Kidney glomerular epithelial cell (primary cell): ENCODE results near the gene PDS5B.

ENCODE experiments used
- DNase-seq: peaks from one replicate; lab custom pipeline; 2025; lab: John Stamatoyannopoulos, UW

The PDS5B gene

DNA sequence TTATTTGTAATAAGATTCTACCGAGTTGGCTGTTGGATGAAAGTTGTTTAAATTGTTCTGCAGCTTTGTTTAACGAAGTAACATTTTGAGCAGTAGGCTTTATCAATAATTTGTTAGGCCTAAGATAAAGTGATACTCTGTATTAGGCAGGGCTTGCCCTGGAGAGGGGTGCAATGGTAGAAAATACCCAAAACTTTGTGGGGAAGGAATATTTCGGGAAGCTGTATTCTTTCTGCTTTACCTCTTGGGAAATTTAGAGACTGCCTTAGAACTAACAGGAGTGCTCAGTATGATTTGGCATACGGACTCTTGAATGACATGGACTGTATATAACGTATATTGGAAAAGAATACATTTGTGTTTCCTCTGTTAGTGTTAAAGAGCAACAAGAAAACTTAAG, 2.5 kb downstream of the PDS5B start:
- DNase-seq = no peak

DNA sequence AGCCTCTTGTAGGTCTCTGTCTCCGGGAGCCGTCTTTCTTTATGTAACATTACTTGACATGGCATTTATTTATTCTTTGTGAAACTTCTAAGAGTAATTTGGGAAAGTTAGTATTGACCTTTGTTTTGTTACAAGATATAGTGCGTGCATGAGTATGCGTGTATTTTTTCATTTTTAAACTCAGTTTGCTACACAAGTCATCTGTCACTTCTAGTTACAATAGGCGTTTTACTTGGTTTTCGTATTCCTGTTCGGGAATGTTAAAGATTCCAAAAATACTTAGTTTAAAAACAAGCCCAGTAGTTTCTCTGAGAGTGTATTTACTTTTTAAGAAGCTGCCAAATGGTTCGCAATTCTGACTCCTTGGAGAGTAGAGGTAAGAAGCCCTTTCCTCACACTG, 3.2 kb downstream of the PDS5B start:
- DNase-seq = no peak

GRCh38 chr13:32590266-32590665, 4.0 kb downstream of the PDS5B start:
- DNase-seq = no peak

DNA sequence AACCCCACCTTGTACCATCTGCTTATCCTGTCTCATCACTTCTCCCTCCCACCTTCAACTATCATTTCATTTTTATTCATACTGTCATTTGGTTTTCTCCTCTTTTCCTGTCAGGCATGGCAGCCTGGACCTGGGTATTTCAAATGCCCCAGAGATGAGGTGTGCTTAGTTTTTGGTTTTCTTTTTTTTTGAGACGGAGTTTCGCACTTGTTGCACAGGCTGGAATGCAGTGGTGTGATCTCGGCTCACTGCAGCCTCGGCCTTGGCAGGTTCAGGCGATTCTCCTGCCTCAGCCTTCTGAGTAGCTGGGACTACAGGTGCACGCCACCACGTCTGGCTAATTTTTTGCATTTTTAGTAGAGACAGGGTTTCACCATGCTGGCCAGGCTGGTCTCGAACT, 5.8 kb downstream of the PDS5B start:
- DNase-seq = no peak

GRCh38 chr13:32594157-32594738, 8.0 kb downstream of the PDS5B start:
- DNase-seq = no peak

DNA sequence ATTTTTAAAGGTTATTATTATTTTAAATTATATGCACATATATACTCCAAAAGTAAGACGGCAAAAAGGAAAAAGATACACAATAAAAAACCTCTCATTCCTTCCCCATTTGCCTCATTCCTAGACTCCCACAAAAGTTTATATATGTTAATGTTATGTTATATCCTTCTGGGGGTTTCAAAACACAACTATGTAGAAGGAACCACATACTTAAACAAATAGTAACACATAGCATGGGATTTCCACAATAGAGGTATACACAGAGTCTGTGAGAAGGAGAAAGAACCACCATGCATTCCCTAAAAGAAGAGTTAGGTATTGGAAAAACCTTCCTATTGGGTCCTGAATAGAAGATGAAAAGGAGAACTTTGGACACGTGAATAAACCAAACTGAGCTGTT, 9.1 kb downstream of the PDS5B start:
- no peak for DNase-seq

DNA sequence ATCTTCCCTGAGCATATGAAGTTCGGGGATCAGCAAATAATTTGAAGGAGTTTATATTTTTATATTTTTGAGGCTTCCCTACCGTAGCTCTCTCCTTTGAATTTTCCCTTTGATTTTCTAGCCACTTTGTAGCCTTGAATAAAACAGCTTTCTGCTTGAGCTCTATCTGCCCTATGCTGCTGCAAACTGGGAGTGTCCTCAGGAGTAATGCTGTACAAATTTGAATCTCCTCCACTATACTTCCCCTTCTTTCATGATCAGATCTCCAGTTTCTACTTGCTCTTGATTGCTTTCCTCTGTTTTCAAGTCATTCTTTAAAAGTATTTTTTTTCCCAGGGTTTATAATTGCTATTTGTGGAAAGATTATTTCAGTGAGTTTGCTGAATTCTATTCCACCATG, 14.6 kb downstream of the PDS5B start:
- no peak for DNase-seq

DNA sequence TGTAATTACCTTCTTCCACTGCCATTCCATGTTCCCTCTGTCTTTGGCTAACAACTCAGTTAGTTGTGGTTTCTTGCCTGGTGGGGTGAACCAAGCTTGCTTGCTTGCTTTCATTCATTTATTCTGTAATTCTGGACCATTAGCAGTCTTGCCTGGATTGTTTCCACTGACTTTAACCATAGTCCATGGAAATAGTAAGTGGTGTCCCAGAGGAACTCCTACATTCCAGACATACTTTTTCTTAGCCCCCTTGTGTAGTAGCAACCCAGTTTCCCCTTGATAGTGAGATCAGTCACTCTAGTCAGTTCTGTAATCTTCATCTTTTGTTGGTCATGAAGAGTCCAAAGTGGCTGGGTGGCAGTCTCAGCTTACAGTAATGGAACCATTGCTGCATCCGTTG, 23.2 kb downstream of the PDS5B start:
- DNase-seq = no peak

DNA sequence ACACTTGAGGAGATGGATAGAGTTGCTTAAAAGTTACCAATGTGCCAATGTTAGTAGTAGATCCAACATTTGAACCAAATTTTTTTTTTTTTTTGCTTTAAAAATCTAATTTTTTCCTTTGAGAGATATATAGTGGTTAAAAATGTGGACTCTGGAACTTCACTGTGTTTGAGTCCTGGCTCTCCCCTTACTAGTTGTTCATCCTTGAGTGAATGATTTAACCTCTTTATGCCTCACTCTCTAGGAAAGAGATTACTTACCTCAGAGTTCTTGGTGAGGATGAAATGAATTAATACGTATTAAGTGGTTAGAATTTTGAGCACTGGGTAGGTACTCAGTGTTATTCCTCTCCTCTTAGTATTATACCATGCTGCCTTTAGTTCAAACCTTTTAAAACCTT, 24.3 kb downstream of the PDS5B start:
- no peak for DNase-seq

DNA sequence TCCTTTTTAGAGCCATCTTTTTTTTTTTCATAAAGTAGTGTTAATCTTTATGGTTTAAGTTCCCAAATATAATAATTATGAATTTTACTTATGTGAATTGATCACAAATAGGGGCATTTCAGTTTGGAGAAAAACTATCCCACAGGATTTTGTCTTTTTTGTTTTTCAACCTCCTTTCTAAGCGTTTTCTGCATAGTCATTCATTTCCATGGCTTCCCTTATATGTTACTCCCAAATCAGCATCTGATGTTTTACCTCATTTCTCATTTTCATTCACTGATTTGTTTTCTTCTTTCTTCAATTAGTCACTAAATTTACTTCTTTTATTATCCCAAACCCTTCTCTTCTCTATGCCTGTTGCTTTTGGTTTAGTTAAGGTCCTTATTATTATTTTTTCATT, 24.7 kb downstream of the PDS5B start:
- no peak for DNase-seq

- DNase-seq = no peak
These were observed 30.7 kb downstream of the PDS5B start for GRCh38 chr13:32616883-32617511.

DNA sequence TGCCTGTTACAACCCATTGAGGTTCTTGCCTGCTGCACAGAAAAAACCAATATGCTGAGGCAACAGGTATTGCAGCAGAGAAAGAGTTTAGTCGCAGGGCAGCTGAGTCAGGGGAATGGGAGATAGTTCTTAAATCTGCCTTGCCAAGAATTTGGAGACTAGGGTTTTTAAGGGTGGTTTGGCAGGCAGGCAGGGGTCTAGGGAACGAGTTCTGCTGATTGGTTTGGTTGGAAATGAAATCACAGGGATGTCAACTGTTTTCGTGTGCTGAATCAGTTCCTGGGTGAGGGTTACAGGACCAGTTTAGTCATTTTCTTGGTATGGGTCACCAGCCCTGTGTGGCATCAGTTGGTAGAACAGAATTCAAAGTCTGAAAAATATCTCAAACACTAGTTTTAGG, 36.6 kb downstream of the PDS5B start:
- no peak for DNase-seq

DNA sequence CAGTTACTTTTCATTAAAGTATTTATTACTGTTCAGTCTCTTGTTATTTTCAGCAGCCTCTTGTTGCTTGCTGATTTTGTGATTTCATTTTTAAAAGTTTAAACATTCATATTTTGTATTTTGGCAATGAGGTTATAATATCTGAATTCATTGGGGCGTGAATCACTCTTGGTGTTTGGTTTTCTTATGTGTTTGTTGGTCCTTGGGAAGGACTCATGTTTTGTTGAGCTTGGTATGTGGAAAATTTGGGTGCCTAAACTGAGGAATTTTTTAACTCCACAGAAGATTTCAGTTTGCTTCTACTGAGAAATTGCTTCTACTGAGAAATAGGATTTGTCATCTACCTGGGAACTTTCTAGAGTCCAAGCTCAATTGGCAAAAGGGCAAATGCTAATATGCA, 38.2 kb downstream of the PDS5B start:
- DNase-seq = no peak

DNA sequence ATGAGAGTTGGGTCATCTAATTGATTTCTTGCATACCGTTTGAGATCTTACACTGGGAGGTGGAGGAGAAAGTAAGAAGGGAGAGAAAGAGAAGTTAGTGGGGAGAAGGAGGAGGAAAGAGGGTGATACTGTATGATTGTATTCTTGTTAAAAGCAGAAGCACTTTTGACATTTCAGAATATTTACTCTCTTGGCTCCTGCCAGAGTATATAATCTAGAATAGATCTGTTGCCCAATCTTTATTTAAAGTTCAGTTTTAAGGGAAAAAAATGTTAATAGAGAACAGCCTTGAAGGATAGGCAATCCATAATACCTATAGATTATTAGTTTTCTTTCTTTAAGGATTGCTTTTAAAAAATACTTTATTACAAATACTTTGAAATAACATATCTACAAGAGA, 41.5 kb downstream of the PDS5B start:
- DNase-seq = no peak

DNA sequence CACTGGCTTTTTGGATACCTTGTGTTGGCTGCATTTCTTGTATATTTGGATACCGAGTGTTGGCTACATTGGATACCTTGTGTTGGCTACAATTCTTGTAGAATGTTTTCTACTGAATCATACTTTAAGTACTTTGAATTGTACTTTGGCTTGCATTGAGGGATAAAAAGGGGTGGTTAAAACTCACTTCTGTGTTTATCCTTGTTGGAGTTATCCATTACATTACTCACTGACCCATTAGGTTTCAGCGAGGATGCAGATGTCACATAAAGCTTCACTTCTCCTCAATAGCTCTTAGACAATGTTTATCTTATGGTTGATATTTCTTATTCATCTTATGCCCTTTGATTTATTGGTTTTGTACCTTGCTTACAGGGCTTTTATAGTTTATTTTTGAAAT, 43.1 kb downstream of the PDS5B start:
- DNase-seq = no peak

DNA sequence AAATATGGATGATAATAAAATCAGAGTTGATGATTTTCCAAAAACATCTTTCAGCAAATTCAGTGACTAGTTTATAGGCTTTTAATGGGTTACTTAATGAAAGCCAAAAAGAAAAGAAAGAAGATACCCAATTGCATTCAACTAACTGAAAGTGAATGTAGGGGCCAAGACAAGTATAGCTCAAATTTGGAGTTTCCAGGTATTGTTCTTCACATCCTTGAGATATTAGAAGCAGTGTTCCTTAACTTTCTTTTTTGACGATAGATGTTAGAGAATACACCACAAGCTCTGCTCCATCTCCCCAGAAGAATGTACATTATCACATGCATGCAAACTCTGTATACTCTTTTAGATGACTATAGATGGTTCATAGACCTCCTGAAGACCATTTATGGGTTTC, 43.6 kb downstream of the PDS5B start:
- DNase-seq = no peak

- DNase-seq = no peak
These were observed 46.2 kb downstream of the PDS5B start for GRCh38 chr13:32632343-32632909.

DNA sequence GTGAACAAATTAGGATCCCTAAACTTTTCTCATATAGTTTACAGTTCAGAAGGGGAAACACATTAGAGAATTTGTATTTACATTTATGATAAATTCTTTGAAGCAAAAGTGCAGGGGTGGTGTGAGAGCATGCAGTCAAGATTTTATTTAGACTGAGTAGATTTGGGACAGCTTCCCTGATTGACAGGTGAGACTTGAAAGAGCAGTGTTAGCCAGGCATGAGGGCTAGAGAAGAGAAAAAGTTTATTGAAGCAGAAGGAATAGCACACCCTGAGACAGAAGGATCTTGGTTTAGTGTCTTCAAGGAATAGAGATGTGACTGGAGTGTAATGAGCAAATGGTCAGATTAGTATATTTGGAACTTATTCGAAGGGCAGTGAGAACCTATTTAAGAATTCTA, 50.5 kb downstream of the PDS5B start:
- no peak for DNase-seq

- DNase-seq = no peak
These were observed 52.5 kb downstream of the PDS5B start for GRCh38 chr13:32638739-32639138.

DNA sequence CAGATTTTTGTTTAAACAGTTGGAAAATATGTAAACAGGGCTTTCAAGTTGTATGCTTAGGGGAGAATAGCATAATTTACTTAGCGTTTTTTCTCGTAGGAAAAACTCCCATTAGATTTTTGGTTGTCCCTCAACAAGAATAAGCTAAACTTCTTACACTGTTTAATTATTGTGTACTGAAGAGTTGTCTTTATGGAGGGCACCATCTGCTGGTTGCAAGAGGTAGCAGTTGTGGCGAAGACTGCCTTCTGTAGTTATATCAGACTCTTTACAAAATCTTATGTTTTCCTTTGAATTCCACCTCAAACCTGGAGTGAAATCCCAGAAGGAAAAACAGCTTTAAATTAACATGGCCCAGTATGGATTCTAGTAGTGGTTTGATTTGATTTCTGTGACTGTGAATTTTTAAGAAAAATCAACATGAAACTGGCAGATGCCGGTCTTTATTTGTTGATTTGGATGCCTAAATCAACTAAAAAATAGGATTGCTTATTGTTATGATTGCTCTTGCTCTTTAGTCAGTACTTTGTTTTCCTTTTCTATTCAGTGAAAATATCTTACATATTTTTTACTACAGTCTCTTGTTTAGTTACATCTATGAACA, 53.4 kb downstream of the PDS5B start:
- DNase-seq = peak; percentile 56

DNA sequence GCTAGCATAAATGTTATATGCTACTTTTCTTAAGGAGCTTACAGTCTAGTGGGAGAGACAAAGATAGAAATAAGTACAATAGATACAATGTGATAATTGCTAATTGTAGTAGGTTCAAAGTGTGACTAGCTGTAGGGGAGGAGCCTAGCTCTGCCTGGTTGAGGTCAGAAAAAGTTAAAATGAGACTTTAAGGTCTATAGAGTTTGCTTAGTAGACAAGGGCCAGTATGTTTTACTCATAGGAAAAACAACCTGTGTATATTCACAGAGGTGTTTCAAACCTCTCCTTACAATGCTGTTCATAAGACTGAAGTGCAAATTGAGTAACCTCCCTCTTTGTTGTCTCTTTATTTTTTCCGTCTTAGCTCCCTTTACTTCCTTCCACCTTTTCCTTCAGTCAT, 56.1 kb downstream of the PDS5B start:
- DNase-seq = no peak

DNA sequence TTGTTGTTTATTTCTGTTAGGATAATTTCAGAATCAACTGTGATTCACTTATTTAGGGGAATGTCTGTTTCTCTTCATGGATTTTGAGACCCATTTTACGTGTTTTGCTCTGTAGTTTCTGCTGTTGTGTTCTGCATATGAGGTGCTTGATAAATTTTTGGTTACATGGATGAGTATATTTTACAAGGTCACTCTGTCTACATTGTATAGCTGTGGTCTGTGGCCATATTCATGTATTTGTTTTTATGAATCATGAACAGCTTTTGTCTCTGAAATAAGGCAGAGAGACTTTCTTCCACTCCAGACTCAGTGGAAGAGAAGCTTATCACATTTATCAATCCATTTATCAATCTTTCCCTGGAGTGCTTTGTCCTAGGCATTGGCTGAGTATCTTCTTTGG, 56.6 kb downstream of the PDS5B start:
- no peak for DNase-seq

- DNase-seq = no peak
These were observed 59.6 kb downstream of the PDS5B start for GRCh38 chr13:32645854-32646253.

DNA sequence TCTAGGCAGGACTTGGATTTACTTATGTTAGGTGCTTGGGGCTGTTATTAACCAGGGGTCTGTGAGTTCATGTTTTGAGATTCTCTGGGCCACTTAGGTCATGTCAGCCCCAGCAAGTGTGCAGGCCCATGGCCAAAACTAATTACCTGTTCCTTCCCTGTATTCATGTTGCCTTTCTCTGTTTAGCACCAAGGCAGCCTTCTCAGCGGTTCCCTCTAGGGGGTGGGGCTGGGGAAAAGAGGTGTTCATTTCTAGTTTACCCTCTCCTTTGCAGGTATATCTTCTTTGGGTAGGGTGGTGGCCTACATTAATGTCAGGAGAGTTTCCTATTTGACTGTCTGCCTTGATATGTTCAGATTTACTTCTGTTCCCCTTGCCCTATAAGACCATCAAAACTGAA, 61.7 kb downstream of the PDS5B start:
- no peak for DNase-seq
